HepG2 (cell line): ENCODE data around the gene EPN3. TPM values are rescaled to one million over a fixed set of nuclear protein-coding genes. Genes with fewer than 3 reads are reported as not detected.

ENCODE experiments used
- AHR ChIP-seq: IDR thresholded peaks from 2 replicates; pipeline ENCODE4 v1.6.1; 2018; ENCODE audit warnings: missing genetic modification reagents, missing compliant biosample characterization
- EZH2 ChIP-seq: conservative IDR thresholded peaks from 2 replicates; pipeline ENCODE4 v1.6.1; 2012; ENCODE audit warnings: mild to moderate bottlenecking, low read depth, low read length, moderate library complexity
- HHEX ChIP-seq: IDR thresholded peaks from 2 replicates; pipeline ENCODE4 v1.6.1; 2016; ENCODE audit warnings: control low read depth
- HNRNPLL ChIP-seq: fragments of 200-400 bp; formaldehyde crosslinking; IDR thresholded peaks from 2 replicates; pipeline ENCODE4 v1.6.1; 2017; ENCODE audit warnings: mild to moderate bottlenecking, low read depth, low read length; ENCODE audit not compliant: poor library complexity, severe bottlenecking
- KDM1A ChIP-seq: IDR thresholded peaks from 2 replicates; pipeline ENCODE4 v1.6.1; 2016; ENCODE audit warnings: missing compliant biosample characterization
- LCORL ChIP-seq, 2 experiments: fragments of 450-650 bp in 1 of 2; sonication (generic) in 1 of 2; formaldehyde crosslinking in 1 of 2; IDR thresholded peaks; 2 replicates each; pipeline versions ENCODE4 v1.5.0 to v1.6.1; 2017 to 2020; ENCODE audit warnings: antibody characterized with exemption in 1 of 2, missing genetic modification reagents in 1 of 2
- MTA1 ChIP-seq: sonication (generic); formaldehyde crosslinking; IDR thresholded peaks from 2 replicates; pipeline ENCODE4 v1.4.0; 2020; ENCODE audit warnings: missing genetic modification reagents, mild to moderate bottlenecking, borderline replicate concordance
- RARA ChIP-seq: IDR thresholded peaks from 2 replicates; pipeline ENCODE4 v1.6.1; 2016; ENCODE audit warnings: missing genetic modification reagents, missing compliant biosample characterization
- TAF15 ChIP-seq: fragments of 200-400 bp; formaldehyde crosslinking; IDR thresholded peaks from one replicate; pipeline ENCODE4 v1.6.1; 2018; ENCODE audit warnings: mild to moderate bottlenecking, low read depth, low read length; ENCODE audit not compliant: poor library complexity, severe bottlenecking
- ZNF260 ChIP-seq: sonication (generic); formaldehyde crosslinking; IDR thresholded peaks from 2 replicates; pipeline ENCODE4 v1.4.0; 2020; ENCODE audit warnings: missing genetic modification reagents, low read depth, mild to moderate bottlenecking, borderline replicate concordance
- ZNF430 ChIP-seq: sonication (generic); formaldehyde crosslinking; IDR thresholded peaks from 2 replicates; pipeline ENCODE4 v1.9.0; 2021; ENCODE audit warnings: mild to moderate bottlenecking, missing genetic modification reagents
- ZNF567 ChIP-seq: sonication (generic); formaldehyde crosslinking; IDR thresholded peaks from 2 replicates; pipeline ENCODE4 v1.8.1; 2023; ENCODE audit warnings: mild to moderate bottlenecking, missing genetic modification reagents, borderline replicate concordance
- ZNF83 ChIP-seq: sonication (generic); formaldehyde crosslinking; IDR thresholded peaks from 2 replicates; pipeline ENCODE4 v1.4.0; 2020; ENCODE audit warnings: missing genetic modification reagents, mild to moderate bottlenecking, borderline replicate concordance
- polyA plus RNA-seq, 8 experiments: library from polyadenylated mRNA; depleted of rRNA in 3 of 8; stranded (reverse) in 7 of 8; unstranded in 1 of 8; fragments of >200 nt; fragmentation: Illumina TruSeq in 4 of 8; extraction: Trizol in 4 of 8; gene quantifications; 2 replicates each; pipeline versions ENCODE4 v1.2.1 to v1.2.3, GENCODE V29; 2011 to 2016; ENCODE audit warnings: low read depth in 4 of 8, missing spikeins in 1 of 8, mixed read lengths in 1 of 8; ENCODE audit not compliant: insufficient read depth in 1 of 8
- total RNA-seq, 5 experiments: library from RNA; depleted of rRNA; stranded (reverse); fragments of >200 nt; fragmentation: Illumina TruSeq; extraction: Trizol; gene quantifications; 2 replicates each; pipeline ENCODE4 v1.2.3, GENCODE V29; 2016; ENCODE audit warnings: low read depth in 1 of 5
- TF ChIP-seq, protein P1 (sequence below): sonication (generic); formaldehyde crosslinking; IDR thresholded peaks from 2 replicates; pipeline ENCODE4 v1.4.0; 2020; ENCODE audit warnings: mild to moderate bottlenecking, missing genetic modification reagents, borderline replicate concordance
- TF ChIP-seq, protein P2 (sequence below): sonication (generic); formaldehyde crosslinking; IDR thresholded peaks from 2 replicates; pipeline ENCODE4 v1.8.0; 2022; ENCODE audit warnings: mild to moderate bottlenecking, missing genetic modification reagents
- TF ChIP-seq, protein P3 (sequence below): sonication (generic); formaldehyde crosslinking; IDR thresholded peaks from 2 replicates; pipeline ENCODE4 v1.4.0; 2020; ENCODE audit warnings: mild to moderate bottlenecking, missing genetic modification reagents
- TF ChIP-seq, protein P4 (sequence below): sonication (generic); formaldehyde crosslinking; IDR thresholded peaks from 2 replicates; pipeline ENCODE4 v1.8.1; 2023; ENCODE audit warnings: mild to moderate bottlenecking, inconsistent platforms, moderate library complexity, missing genetic modification reagents, borderline replicate concordance

The EPN3 gene
- total and polyA plus RNA-seq, 2 of the 13 experiments (the other 11 are each of a cell fraction or from before 2014, with no cell fraction given) = 0.11 to 0.95 TPM

DNA sequence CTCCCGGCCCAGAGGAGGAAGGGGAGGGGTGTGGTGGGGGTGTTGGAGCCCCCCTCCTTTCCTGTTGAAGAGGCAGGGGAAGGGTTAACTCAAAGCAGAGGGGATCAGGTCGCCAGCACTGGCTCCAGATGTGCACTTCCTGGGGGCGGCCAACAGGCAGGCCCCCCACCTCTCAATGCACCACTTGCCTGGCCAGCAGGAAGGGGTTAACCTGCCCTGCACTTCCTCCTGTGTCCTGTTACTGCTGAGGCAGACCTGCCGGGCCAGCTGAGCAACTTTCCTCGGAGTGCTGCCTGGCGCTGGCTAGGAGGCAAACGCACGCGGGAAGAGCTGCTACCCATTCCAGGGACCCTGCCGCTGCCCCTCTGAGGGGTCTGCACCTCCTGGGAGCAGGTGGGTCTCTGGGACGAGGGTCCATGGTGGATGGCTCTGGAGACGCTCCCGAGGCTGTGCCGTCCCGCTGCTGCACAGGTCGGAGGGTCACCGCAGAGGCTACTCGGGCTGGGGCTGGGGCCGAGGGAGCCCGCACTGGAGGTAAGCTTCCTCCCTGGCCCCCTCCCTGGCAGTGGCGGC lies at the start of gene EPN3 (continued):
- TF ChIP-seq, protein P1, sequence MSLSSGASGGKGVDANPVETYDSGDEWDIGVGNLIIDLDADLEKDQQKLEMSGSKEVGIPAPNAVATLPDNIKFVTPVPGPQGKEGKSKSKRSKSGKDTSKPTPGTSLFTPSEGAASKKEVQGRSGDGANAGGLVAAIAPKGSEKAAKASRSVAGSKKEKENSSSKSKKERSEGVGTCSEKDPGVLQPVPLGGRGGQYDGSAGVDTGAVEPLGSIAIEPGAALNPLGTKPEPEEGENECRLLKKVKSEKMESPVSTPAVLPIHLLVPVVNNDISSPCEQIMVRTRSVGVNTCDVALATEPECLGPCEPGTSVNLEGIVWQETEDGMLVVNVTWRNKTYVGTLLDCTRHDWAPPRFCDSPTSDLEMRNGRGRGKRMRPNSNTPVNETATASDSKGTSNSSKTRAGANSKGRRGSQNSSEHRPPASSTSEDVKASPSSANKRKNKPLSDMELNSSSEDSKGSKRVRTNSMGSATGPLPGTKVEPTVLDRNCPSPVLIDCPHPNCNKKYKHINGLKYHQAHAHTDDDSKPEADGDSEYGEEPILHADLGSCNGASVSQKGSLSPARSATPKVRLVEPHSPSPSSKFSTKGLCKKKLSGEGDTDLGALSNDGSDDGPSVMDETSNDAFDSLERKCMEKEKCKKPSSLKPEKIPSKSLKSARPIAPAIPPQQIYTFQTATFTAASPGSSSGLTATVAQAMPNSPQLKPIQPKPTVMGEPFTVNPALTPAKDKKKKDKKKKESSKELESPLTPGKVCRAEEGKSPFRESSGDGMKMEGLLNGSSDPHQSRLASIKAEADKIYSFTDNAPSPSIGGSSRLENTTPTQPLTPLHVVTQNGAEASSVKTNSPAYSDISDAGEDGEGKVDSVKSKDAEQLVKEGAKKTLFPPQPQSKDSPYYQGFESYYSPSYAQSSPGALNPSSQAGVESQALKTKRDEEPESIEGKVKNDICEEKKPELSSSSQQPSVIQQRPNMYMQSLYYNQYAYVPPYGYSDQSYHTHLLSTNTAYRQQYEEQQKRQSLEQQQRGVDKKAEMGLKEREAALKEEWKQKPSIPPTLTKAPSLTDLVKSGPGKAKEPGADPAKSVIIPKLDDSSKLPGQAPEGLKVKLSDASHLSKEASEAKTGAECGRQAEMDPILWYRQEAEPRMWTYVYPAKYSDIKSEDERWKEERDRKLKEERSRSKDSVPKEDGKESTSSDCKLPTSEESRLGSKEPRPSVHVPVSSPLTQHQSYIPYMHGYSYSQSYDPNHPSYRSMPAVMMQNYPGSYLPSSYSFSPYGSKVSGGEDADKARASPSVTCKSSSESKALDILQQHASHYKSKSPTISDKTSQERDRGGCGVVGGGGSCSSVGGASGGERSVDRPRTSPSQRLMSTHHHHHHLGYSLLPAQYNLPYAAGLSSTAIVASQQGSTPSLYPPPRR (CRISPR knock-in tag) = no peak
- TF ChIP-seq ZNF260 (CRISPR knock-in tag) (no peak), MTA1 (CRISPR knock-in tag) (no peak), RARA (CRISPR knock-in tag) (no peak), ZNF567 (no peak), ZNF430 (CRISPR knock-in tag) (no peak), KDM1A (no peak), HHEX (CRISPR knock-in tag) (no peak), AHR (no peak), ZNF83 (no peak), TAF15 (peak; percentile 27), LCORL (IDR thresholded peaks at IDR 0.05) (no peak), LCORL (CRISPR knock-in tag; IDR thresholded peaks at IDR 0.05) (0 out of 2 replicates have a peak, but pooled peaks have one; percentile 29), EZH2 (no peak), HNRNPLL (peak; percentile 36)
- TF ChIP-seq, protein P2, sequence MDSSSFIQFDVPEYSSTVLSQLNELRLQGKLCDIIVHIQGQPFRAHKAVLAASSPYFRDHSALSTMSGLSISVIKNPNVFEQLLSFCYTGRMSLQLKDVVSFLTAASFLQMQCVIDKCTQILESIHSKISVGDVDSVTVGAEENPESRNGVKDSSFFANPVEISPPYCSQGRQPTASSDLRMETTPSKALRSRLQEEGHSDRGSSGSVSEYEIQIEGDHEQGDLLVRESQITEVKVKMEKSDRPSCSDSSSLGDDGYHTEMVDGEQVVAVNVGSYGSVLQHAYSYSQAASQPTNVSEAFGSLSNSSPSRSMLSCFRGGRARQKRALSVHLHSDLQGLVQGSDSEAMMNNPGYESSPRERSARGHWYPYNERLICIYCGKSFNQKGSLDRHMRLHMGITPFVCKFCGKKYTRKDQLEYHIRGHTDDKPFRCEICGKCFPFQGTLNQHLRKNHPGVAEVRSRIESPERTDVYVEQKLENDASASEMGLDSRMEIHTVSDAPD (CRISPR knock-in tag) = no peak
- TF ChIP-seq, protein P3, sequence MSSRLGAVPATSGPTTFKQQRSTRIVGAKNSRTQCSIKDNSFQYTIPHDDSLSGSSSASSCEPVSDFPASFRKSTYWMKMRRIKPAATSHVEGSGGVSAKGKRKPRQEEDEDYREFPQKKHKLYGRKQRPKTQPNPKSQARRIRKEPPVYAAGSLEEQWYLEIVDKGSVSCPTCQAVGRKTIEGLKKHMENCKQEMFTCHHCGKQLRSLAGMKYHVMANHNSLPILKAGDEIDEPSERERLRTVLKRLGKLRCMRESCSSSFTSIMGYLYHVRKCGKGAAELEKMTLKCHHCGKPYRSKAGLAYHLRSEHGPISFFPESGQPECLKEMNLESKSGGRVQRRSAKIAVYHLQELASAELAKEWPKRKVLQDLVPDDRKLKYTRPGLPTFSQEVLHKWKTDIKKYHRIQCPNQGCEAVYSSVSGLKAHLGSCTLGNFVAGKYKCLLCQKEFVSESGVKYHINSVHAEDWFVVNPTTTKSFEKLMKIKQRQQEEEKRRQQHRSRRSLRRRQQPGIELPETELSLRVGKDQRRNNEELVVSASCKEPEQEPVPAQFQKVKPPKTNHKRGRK (CRISPR knock-in tag) = no peak
- TF ChIP-seq, protein P4, sequence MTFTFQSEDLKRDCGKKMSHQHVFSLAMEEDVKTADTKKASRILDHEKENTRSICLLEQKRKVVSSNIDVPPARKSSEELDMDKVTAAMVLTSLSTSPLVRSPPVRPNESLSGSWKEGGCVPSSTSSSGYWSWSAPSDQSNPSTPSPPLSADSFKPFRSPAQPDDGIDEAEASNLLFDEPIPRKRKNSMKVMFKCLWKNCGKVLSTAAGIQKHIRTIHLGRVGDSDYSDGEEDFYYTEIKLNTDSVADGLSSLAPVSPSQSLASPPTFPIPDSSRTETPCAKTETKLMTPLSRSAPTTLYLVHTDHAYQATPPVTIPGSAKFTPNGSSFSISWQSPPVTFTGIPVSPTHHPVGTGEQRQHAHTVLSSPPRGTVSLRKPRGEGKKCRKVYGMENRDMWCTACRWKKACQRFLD (CRISPR knock-in tag) = no peak
